GM21786 (cell line): Measurements from ENCODE around the gene CNNM4.
A peak's percentile ranks its signal among the peaks of the same experiment; 100 is the strongest.

Source experiments
- ATAC-seq: cut with Tn5 transposase; IDR thresholded peaks from one replicate; pipeline ENCODE4 v1.9.1; 2021; ENCODE audit not compliant: unreplicated experiment

Gene CNNM4

GRCh38 chr2:96757477-96757860 lies 3.2 kb upstream of the CNNM4 start:
- no peak for ATAC-seq

GRCh38 chr2:96758987-96759386 lies 1.7 kb upstream of the CNNM4 start:
- ATAC-seq, result no peak

- ATAC-seq, result no peak
These were observed 1.2 kb upstream of the CNNM4 start for GRCh38 chr2:96759548-96759947.

DNA sequence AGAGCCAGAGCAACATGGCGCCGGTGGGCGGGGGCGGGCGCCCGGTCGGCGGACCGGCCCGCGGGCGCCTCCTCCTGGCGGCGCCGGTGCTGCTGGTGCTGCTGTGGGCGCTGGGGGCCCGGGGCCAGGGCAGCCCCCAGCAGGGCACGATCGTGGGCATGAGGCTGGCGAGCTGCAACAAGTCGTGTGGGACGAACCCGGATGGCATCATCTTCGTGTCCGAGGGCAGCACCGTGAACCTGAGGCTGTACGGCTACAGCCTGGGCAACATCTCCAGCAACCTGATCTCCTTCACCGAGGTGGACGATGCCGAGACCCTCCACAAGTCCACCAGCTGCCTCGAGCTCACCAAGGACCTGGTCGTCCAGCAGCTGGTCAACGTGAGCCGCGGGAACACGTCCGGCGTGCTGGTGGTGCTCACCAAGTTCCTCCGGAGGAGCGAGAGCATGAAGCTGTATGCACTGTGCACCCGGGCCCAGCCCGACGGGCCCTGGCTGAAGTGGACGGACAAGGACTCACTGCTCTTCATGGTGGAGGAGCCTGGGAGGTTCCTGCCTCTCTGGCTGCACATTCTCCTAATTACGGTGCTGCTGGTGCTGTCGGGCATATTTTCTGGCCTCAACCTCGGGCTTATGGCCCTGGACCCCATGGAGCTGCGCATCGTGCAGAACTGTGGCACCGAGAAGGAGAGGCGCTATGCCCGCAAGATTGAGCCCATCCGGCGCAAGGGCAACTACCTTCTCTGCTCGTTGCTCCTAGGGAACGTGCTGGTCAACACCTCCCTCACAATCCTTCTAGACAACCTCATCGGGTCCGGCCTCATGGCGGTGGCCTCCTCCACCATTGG lies 507 bp downstream of the CNNM4 start:
- no peak for ATAC-seq

DNA sequence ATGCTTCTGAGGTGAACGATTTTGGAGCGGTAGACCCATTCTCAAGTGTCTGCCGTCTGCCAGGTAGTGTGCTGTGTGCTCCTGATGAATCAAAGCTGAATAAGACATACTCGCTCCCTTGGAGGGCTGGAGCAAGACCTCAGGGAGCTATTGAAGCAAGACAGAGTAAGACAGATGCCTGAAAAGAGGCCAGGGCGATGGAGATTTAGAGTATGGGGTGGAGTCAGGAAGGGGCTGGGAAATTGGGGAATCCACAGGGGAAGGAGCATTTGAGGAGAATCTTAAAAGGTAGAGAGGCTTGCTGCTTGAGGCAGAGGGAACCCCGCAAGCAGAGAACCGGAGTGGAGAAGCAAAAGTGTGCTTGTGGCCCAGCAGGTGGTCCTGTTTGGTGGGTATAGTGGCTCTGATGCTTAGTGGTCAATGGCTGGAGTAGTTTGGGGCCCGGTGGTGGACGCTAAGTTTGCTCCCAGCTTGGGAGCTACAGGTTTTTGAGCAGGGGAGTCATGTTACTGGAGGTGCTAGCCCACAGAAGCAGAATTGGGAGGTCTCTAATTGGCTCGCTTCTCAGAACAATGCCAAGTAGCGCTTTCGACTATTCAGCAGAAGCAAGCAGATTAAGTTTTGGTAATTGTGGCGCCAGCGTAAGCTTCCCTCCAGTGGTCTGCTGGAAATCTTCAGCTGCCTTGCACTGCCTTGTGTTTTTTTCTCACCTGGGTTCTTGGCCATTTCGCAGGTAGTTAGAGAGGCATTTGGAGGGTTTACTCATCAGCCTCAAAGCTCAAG lies 2.0 kb downstream of the CNNM4 start:
- no peak for ATAC-seq

- ATAC-seq, result no peak
These were observed 3.0 kb downstream of the CNNM4 start for GRCh38 chr2:96763511-96764252.

DNA sequence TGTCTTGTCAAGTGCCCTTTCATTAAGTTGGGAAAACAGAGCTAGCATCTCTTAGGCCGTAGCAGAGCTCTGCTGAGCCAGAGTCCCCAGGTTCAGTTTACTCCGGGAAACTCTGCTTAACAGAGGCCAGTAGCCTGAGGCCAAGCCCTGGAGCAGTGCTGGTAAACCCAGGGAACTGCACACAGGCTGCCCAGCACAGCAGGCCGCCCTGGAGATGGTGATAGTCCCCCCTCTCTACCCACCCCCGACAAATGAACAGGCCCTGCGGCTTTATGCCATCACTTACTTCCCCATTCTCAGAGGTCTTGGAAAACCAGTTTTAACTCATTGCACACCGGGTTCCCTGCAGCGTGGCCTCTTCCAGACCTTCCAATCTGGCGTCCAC lies 3.5 kb downstream of the CNNM4 start:
- no peak for ATAC-seq

- ATAC-seq, result no peak
These were observed 6.6 kb downstream of the CNNM4 start for GRCh38 chr2:96767135-96767871.

GRCh38 chr2:96768083-96768561 lies 7.4 kb downstream of the CNNM4 start:
- ATAC-seq, result no peak

DNA sequence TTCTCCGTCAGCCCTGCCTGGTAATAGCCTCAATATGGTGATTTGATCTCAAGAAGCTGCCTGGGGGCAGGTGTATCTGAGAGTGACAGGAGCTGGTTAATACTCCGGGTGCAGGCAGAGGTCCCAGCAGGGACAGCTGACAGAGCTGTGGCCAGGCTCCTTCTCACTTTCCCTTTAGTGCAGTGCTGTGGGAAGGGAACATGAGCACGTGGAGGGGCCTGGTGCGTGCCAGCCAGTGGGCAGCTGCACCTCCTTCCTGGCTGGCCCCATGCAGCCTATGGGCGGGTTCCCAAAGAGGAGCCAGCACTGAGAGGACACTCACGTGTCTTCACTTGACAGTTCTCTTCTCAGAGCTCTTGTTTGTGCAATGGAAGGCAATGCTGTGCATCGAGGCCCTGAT lies 9.1 kb downstream of the CNNM4 start:
- no peak for ATAC-seq

DNA sequence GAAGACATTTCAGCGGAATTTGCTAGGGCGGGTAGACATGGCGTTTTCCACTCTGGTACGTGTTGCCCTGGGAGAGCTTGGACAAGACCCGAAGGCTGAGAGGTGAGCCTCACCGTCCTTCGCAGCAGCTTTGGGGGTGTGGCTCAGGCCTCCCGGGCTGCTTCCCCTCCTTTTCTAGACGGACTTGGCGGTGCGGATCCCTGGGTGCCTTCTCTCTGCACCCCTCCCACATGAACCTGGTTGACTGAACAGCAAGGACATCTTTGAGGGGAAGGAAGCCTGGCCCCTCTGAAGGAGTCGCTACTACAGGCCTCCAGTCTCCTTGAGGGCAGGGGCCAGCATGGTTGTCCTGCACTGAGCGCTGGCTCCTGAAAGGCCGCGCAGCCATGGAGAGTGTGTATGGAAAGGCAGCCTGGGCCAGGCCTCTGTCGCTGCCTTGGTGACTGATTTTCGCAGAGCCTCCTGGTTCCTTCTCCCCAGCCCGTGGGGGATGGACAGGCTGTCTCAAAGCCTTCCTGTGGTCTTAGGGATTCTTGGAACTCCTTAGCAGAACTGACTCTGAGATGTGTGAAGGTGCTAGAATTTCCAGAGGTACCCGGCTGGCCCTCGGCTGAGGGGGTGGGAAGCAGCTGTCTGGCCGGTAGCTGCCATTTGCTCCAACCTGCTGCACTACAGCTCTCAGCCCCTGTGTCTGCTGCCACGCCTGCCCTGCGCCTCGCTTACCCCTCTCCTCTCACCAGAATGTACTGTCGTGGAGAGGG lies 9.9 kb downstream of the CNNM4 start:
- no peak for ATAC-seq

GRCh38 chr2:96771796-96772618 lies 11.3 kb downstream of the CNNM4 start:
- ATAC-seq, result no peak

- ATAC-seq, result peak; percentile 42
These were observed 12.4 kb downstream of the CNNM4 start for GRCh38 chr2:96772903-96773671.

DNA sequence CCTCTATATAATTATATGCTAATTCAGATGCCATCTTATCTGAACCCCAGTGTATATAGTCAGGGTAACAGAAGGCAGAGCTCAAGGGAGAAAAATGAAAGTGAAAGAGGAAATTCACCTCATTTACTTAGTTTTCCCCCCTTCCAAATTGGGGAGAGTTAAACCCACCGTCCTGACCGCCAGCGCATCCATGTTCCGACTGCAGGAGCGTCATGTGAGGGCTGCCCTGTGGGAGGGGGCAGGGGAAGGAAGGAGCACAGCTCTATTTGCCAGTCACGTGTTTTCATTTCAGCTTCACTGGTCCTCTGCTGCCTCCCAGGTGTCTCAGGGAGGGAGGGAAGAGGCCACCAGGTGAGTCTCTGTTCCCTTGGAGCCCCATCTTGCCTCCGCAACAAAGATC lies 13.2 kb downstream of the CNNM4 start:
- peak; percentile 38 for ATAC-seq

DNA sequence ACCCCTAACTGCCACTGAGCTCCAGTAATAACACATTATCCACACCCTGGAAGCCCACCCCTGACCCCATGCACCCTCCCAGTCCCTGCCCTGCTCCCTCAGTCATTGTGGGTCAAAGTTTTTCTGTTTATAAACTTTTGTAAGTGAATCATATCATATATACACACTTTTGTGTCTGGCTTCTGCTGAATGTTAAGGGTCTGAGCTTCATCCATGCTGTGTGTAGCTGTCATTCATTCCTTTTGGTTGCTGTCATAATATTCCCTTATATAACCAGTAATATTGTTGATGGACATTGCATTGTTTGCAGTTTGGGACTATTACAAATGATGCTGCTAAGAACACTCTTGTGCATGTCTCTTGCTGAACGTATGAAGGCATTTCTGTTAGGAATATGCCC lies 14.5 kb downstream of the CNNM4 start:
- ATAC-seq, result no peak

DNA sequence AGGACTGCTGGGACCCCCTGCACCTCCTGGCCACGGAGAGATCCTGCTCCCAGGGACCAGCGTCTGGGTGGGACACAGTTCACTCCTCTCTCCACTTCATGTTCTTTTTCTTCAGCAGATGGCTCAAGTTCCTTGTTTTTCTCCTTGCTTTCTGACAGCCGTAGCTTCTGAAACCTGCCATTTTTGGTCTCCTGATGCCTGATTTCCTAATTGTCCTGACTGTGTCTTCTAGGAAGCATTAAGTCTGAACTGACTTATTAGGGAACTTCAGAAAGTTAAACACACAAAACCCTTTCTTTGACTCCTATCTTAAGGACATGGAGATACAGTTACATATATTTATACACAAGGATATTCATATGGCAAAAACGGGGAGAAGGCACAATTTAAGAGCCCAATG lies 22.7 kb downstream of the CNNM4 start:
- no peak for ATAC-seq

DNA sequence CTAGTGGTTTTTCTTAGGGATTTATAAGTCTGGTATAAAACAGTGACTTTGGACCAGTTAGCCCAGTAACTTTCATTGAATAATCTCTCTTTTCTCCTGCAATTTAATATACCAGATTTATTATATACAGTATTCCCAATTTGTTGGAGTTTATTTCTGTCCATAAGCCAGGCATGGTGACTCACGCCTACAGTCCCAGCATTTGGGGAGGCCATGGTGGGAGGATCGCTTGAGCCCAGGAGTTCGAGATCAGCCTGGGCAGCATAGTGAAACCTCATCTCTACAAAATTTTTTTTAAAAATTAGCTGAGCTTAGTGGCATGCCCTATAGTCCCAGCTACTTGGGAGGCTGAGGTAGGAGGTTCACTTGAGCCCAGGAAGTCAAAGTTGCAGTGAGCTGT lies 26.7 kb downstream of the CNNM4 start:
- no peak for ATAC-seq

GRCh38 chr2:96788442-96789244 lies 27.9 kb downstream of the CNNM4 start:
- ATAC-seq, result no peak
